Measurements from ENCODE around the gene ITGAE. TPM values are rescaled to one million over a fixed set of nuclear protein-coding genes. Genes with fewer than 3 reads are reported as not detected.
"Not testable (repeated sequence)": the region's sequence is repeated elsewhere in the genome, so short reads cannot be mapped to it uniquely, and the experiment has no call there.

ITGAE gene
- polyA plus RNA-seq, 2 of the 4 experiments (the other 2 are of a cell fraction) = 154 to 156 TPM

DNA sequence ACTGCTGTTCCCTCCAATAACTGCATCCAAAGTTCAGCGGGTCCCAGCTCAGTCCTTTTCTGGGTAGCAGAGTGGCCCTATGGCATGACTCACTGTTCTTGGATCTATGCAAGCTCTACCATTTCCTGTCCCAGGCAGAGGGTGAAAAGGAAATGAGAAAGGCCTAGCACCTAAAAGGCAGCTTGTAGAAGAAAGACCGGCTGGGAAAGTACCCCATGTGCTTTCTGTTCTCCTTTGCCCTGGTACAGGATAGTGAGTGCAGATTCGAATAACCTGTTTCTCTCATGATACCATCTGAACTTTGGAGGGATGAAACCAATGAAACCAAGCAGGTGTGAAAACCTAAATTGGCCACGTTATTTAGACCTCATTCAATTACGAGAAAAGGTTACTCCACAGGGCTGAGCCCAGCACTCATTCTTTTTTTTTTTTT lies 90.0 kb downstream of the ITGAE start:
- CTCF ChIA-PET = interaction anchor here (1.0 to 3.4 kb wide), 3 partner anchors 27 to 862 kb away, joined by 3 to 10 read pairs (median 4); no protein-coding TSS in a partner anchor
- H3K4me1 ChIP-seq = no peaks in the 10 kb centered on the region

GRCh38 chr17:3708366-3708765 lies 92.6 kb downstream of the ITGAE start:
- WGBS (ENCODE audit: missing lambda C conversion rate) = 90% methylated on average over 3 of the region's 3 CpGs
- no peak overlapping the region for H3K27ac ChIP-seq
- H3K4me2 ChIP-seq = no peak overlapping the region
- ATAC-seq (no peak), DNase-seq (ENCODE audit: low read depth in 1 of 2, low spot score in 1 of 2) (no peak), FAIRE-seq (no peak)
- TF ChIP-seq REST (IDR thresholded peaks at IDR 0.05) (no peak), SMC3 (IDR thresholded peaks at IDR 0.05) (no peak), RNF2 (IDR thresholded peaks at IDR 0.05; ENCODE audit: borderline replicate concordance, low read depth) (no peak)
- ChIA-PET CTCF (interaction anchor here (0.7 to 3.7 kb wide), 5 partner anchors 9 to 119 kb away, joined by 3 to 11 read pairs (median 3); no protein-coding TSS in a partner anchor), POLR2A (interaction anchor here (0.7 kb wide), 1 partner anchor 41 kb away, joined by 3 read pairs; no protein-coding TSS in a partner anchor)
- no peaks in the 10 kb centered on the region for H3K9me3 ChIP-seq
- H3K4me1 ChIP-seq = no peaks in the 10 kb centered on the region
- no peak overlapping the region for H3K4me3 ChIP-seq

More for the DNA sequence above, 90.0 kb downstream of the ITGAE start:
- no peak for DNase-seq (ENCODE audit: low read depth in 1 of 2, low spot score in 1 of 2)
- no peaks in the 10 kb centered on the region for H3K9me3 ChIP-seq
- POLR2A ChIA-PET = no interaction called here
- no peak overlapping the region for H3K27ac ChIP-seq
- no peak overlapping the region for H3K4me3 ChIP-seq
- 90% methylated on average over 5 of the region's 5 CpGs for WGBS (ENCODE audit: missing lambda C conversion rate)
- peak; percentile 39 to 42; a peak in 2 of 6 replicates for ATAC-seq
- no peak for TF ChIP-seq HMGXB4 (CRISPR knock-in tag; IDR thresholded peaks at IDR 0.05; ENCODE audit: borderline replicate concordance)
- no peak for TF ChIP-seq FOSL2 (IDR thresholded peaks at IDR 0.05)
- 0 out of 2 replicates have a peak, but pooled peaks have one; percentile 8 for TF ChIP-seq FOSL2 (CRISPR knock-in tag; IDR thresholded peaks at IDR 0.05)
- no peak overlapping the region for H3K4me2 ChIP-seq
- no peak for FAIRE-seq

DNA sequence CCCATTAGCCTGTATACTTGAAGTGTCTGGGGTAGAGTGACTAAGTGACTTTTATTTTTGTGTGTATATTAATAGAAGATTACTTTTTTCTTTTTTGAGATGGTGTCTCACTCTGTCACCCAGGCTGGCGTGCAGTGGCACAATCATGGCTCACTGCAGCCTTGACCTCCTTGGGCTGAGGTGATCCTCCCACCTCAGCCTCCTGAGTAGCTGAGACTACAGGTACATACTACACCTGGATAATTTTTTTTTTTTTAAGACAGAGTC lies 95.3 kb downstream of the ITGAE start:
- ChIA-PET CTCF (interaction anchor here (1.2 to 2.6 kb wide), 3 partner anchors 9 to 27 kb away, joined by 4 to 6 read pairs (median 6); partner anchors contain the start of gene P2RX5), POLR2A (interaction anchor here (0.7 kb wide), 1 partner anchor 261 kb away, joined by 3 read pairs; no protein-coding TSS in a partner anchor)
- not testable (repeated sequence) for H3K4me3 ChIP-seq; DNase-seq (ENCODE audit: low read depth in 1 of 2, low spot score in 1 of 2); FAIRE-seq; ATAC-seq; H3K9me3 ChIP-seq; H3K4me1 ChIP-seq; H3K27ac ChIP-seq; H3K4me2 ChIP-seq
- WGBS (ENCODE audit: missing lambda C conversion rate) = 94% methylated on average over 1 of the region's 1 CpG

DNA sequence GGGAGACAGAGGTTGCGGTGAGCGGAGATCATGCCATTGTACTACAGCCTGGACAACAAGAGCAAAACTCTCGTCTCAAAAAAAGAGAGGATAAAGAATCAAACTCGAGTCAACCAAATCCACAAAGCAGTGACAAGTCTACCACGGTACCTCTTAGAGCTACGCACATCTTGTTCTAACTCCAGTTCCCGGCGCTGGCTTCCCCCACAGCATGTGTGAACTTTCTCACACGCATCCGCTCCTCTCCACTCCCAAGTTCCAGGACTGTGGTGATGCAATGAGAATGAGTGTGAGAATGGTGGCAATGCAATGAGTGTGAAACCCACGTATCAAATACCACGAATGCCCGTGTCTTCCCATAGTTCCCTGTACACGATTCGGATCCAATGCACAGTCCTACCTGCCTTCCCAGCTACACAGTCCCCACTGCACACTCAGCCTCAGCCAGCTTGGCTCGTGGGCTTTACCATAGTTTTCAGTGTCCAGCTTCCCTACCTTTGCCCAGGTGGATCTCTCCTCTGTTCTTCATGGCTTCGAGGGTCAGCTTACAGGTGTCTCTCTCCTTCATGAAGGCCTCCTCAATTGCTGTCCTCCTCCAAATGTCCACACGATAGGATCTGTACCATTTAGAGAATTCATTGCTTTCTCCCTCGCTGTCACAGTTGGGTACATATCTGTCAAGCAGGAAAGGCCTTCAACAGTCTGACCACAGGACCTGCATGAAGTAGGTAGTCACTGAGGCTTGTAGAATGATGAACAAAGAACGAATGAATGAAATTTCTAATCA lies 95.9 kb downstream of the ITGAE start:
- ATAC-seq (peak; percentile 21 to 58; a peak in 4 of 6 replicates), DNase-seq (ENCODE audit: low read depth in 1 of 2, low spot score in 1 of 2) (no peak), FAIRE-seq (peak; percentile 28)
- TF ChIP-seq POLR2AphosphoS2 (conservative IDR thresholded peaks at IDR 0.05; ENCODE audit: low read length) = no peak
- no peak for TF ChIP-seq FOSL2 (IDR thresholded peaks at IDR 0.05)
- TF ChIP-seq FOSL2 (CRISPR knock-in tag; IDR thresholded peaks at IDR 0.05) = no peak
- TF ChIP-seq SREBF2 (IDR thresholded peaks at IDR 0.05) = no peak
- no peak for TF ChIP-seq ZC3H11A (IDR thresholded peaks at IDR 0.05)
- no peak for TF ChIP-seq KDM5A (IDR thresholded peaks at IDR 0.05)
- TF ChIP-seq CEBPB (IDR thresholded peaks at IDR 0.05) = no peak
- TF ChIP-seq USF2 (IDR thresholded peaks at IDR 0.05) = no peak
- no peak for TF ChIP-seq CHD4 (IDR thresholded peaks at IDR 0.05; ENCODE audit: borderline replicate concordance)
- TF ChIP-seq, protein P1, sequence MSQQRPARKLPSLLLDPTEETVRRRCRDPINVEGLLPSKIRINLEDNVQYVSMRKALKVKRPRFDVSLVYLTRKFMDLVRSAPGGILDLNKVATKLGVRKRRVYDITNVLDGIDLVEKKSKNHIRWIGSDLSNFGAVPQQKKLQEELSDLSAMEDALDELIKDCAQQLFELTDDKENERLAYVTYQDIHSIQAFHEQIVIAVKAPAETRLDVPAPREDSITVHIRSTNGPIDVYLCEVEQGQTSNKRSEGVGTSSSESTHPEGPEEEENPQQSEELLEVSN (IDR thresholded peaks at IDR 0.05; ENCODE audit: borderline replicate concordance, low read depth) = no peak
- Histone ChIP-seq H3K27ac (no peak overlapping the region), H3K4me3 (no peak overlapping the region), H3K4me2 (no peak overlapping the region), H3K9me3 (no peaks in the 10 kb centered on the region), H3K4me1 (no peaks in the 10 kb centered on the region)
- POLR2A ChIA-PET = no interaction called here
- CTCF ChIA-PET = interaction anchor here (0.7 to 2.6 kb wide), 4 partner anchors 10 to 27 kb away, joined by 3 to 6 read pairs (median 5); partner anchors contain the start of gene P2RX5
- 76% methylated on average over 20 of the region's 20 CpGs for WGBS (ENCODE audit: missing lambda C conversion rate)

Measured in A549 (cell line).